Hindlimb muscle (tissue), 1 donor: Measurements from ENCODE around the gene CHMP2B. TPM values are rescaled to one million over a fixed set of nuclear protein-coding genes. Genes with fewer than 3 reads are reported as not detected.

Experiments
- polyA plus RNA-seq: library from polyadenylated mRNA; unstranded; fragments of 120-200 nt; gene quantifications from one replicate; pipeline ENCODE4 v1.2.1, GENCODE V29; 2013; ENCODE audit not compliant: insufficient read length

CHMP2B gene
- polyA plus RNA-seq, 1 donor, result 23.0 TPM

Other genes with a start within 250 kb of the CHMP2B start
- gene VGLL3, start 236.2 kb upstream of the CHMP2B start, polyA plus RNA-seq, result 37.5 TPM
- not detected for gene POU1F1, start 49.3 kb downstream of the CHMP2B start, polyA plus RNA-seq